HG02970 (cell line): ENCODE measurements around the gene SLC16A10.

Experiments
- ATAC-seq: cut with Tn5 transposase; IDR thresholded peaks from one replicate; pipeline ENCODE4 v1.9.1; 2021; ENCODE audit warnings: mild to moderate bottlenecking, moderate library complexity, moderate number of reproducible peaks; ENCODE audit not compliant: unreplicated experiment, low FRiP score

SLC16A10 gene

GRCh38 chr6:111210194-111210728 lies 123.0 kb downstream of the SLC16A10 start:
- no peak for ATAC-seq

DNA sequence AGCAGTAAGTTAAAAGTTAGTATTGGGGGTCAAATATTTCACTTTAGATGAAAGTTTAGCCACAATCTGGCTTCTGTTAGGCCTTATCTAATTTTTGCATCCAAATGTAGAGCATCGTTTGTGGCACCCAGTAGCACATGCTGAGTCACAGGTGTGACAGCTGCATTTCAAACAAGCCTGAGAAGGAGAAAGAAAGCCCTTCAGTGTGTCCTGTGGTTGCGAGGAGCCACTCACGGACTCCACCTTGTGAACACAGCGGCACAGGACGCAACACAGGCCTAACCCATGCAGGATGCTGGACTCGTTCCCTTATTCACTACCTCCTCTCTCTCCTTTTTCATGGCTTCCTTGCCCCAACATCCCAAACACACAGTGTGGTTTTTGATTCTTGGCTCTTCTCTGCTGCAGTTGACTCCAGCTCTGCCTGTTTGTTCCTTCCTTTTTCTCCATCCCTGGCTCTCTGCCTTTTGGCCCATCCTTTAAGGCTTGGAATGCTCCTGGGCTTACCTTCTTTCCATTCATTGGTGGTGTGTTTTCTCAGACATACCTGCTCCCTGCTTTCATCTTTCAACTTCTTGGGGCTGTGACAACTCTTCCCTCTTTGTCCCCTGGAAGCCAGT lies 124.2 kb downstream of the SLC16A10 start:
- ATAC-seq = no peak

- ATAC-seq = no peak
Observed at GRCh38 chr6:111212625-111213024, 125.3 kb downstream of the SLC16A10 start.

DNA sequence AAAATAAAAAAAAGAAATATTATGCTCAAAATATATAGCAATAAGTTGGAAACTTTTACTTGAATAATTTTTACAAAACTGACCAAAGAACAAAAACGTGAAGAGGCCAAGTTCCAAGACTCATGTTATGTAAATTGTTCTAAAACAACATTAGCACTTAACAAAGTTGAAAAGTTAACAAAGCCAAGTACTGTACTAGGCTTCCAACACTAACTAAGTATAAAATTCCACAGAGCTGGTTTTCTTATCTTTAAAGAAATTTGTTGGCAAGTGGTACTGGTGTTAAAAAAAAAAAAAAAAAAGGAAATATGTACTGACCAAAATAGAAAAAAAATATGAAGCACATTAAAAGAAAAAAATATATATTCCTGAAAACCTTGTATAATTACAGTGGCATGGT lies 127.8 kb downstream of the SLC16A10 start:
- ATAC-seq = no peak

- ATAC-seq = no peak
Observed at GRCh38 chr6:111219785-111220184, 132.5 kb downstream of the SLC16A10 start.

- ATAC-seq = no peak
Observed at GRCh38 chr6:111220383-111221031, 133.2 kb downstream of the SLC16A10 start.

DNA sequence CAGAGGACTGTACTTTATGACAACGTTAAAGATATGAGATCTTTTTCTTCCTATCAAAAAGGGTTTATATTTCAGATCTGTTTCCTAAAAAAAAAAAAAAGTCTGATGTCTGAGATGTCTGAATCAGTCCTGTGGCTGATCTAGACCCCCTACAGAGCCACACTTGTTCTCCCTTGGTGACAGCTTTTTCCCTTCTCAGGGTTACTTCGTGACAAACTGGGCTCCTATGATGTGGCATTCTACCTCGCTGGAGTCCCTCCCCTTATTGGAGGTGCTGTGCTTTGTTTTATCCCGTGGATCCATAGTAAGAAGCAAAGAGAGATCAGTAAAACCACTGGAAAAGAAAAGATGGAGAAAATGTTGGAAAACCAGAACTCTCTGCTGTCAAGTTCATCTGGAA lies 134.5 kb downstream of the SLC16A10 start:
- ATAC-seq = no peak

DNA sequence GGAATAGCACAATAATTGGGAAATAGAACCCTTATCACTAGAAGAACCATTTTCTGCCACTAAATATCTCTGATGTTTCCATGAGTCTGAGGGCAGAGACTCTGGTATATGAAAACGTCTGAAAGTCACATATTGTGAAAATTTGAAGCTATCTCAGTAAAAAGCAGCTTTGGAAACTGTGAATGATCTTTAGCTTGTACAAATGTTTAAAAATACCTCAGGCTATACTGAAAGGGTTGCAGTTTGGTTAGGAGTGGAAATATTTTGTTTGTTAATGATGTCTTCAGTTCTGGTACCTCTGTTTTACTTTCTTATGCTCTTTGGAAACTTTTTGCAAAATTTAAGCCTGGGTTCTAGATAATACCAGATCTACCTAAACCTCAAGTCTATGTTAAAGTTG lies 135.0 kb downstream of the SLC16A10 start:
- no peak for ATAC-seq

DNA sequence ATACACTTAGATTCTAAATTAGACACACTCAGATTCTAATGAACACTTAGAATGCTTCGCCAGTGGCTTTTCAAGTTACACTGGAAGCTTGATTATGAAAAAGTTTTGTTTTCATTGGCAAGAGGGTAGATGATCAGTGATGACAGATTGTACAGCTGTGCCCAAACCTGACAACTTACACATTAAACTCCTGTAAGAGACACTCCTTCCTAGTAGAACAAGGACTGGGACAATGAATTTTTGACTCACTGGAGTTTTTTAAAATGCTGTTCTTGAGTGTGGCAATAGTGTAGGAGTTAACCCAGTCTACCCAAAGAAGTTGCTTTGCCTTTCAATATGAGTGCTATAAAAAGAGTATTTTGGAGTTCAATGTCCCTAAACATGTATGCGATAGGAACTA lies 140.8 kb downstream of the SLC16A10 start:
- ATAC-seq = no peak

- no peak for ATAC-seq
Observed at GRCh38 chr6:111230351-111231089, 143.2 kb downstream of the SLC16A10 start.

GRCh38 chr6:111231090-111231459 lies 143.8 kb downstream of the SLC16A10 start:
- no peak for ATAC-seq

GRCh38 chr6:111237852-111238251 lies 150.5 kb downstream of the SLC16A10 start:
- ATAC-seq = no peak

DNA sequence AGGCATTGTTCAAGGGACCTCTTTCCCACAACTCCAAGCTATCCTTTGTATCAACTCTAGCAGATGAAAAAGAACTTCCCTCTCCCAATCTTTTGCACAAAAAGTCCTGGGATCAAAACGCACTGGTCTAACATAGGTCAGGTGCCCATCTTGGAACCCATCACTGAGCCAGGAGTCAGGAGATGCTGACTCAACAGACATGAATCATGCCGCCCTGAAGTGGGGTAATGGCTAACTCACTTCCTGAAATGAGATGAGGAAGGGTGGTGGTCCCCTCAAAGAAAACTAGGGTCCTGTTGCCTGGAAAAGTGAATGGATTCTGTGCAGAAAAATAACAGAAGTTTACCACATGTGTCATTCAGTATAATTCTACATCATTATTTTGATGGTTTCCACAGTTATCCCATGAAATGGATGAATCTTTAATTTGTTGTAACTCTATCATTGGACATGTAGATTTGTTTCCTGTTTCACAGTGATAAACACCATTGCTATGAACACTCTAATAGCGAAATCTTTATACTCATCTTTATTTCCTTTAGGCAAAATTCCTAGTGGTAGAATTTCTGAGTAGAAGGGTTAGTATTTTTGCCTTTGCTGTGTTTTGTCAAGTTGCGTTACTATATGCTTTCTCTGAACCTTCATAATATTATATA lies 151.3 kb downstream of the SLC16A10 start:
- no peak for ATAC-seq

GRCh38 chr6:111239461-111239860 lies 152.2 kb downstream of the SLC16A10 start:
- no peak for ATAC-seq

- ATAC-seq = no peak
Observed at GRCh38 chr6:111242452-111242851, 155.1 kb downstream of the SLC16A10 start.

DNA sequence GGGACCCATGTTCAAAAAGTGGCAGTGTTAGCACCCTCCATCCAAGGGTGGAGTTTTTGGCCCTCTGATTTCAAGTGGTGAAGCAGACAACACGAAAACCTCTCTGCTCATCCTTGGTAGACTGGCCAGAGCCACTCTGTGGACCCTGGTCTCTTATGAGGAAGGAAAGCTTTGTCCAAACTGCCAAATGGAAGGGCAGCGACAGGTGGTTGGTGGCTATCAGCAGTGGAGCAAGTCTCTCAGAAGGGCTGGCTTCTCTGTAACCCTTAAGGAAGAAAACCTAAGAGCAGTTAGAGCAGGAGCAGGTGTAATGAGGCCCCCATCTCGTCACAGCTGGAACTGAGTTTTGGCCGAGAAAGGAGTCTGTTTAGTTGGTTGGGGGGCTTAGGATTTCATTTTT lies 155.8 kb downstream of the SLC16A10 start:
- ATAC-seq = no peak

- no peak for ATAC-seq
Observed at GRCh38 chr6:111248789-111249188, 161.5 kb downstream of the SLC16A10 start.

GRCh38 chr6:111250791-111251354 lies 163.6 kb downstream of the SLC16A10 start:
- ATAC-seq = no peak

- no peak for ATAC-seq
Observed at GRCh38 chr6:111252726-111253125, 165.4 kb downstream of the SLC16A10 start.

- no peak for ATAC-seq
Observed at GRCh38 chr6:111254004-111254778, 166.9 kb downstream of the SLC16A10 start.
